HepG2 (cell line): ENCODE measurements around the gene METTL26. TPM values are rescaled to one million over a fixed set of nuclear protein-coding genes. Genes with fewer than 3 reads are reported as not detected.

Experiments
- FOSL2 ChIP-seq: sonication (generic); formaldehyde crosslinking; IDR thresholded peaks from 2 replicates; pipeline ENCODE4 v1.4.0; 2020; ENCODE audit warnings: missing genetic modification reagents
- GABPA ChIP-seq, 2 experiments: IDR thresholded peaks; 2 replicates each; pipeline ENCODE4 v1.6.1; 2011 to 2016; ENCODE audit warnings: low read depth in 2 of 2, low read length in 1 of 2, missing biosample characterization in 1 of 2, missing genetic modification characterization in 1 of 2
- JUN ChIP-seq: sonication (generic); formaldehyde crosslinking; IDR thresholded peaks from 2 replicates; pipeline ENCODE4 v1.4.0; 2020; ENCODE audit warnings: mild to moderate bottlenecking, missing genetic modification reagents
- NR2F1 ChIP-seq, 2 experiments: fragments of 450-650 bp in 1 of 2; formaldehyde crosslinking in 1 of 2; IDR thresholded peaks; 2 replicates each; pipeline versions ENCODE4 v1.5.0 to v1.6.1; 2016 to 2020; ENCODE audit warnings: mild to moderate bottlenecking in 1 of 2, missing compliant biosample characterization in 1 of 2, missing genetic modification reagents in 1 of 2, moderate library complexity in 1 of 2
- TEAD2 ChIP-seq: sonication (generic); formaldehyde crosslinking; IDR thresholded peaks from 2 replicates; pipeline ENCODE4 v1.9.0; 2021; ENCODE audit warnings: missing genetic modification reagents
- ZBTB40 ChIP-seq, 2 experiments: fragments of 450-650 bp in 1 of 2; sonication (generic) in 1 of 2; formaldehyde crosslinking in 1 of 2; IDR thresholded peaks; 2 replicates each; pipeline versions ENCODE4 v1.6.1 to v1.8.0; 2016 to 2022; ENCODE audit warnings: antibody characterized with exemption in 1 of 2, mild to moderate bottlenecking in 1 of 2, missing genetic modification reagents in 1 of 2
- ZNF230 ChIP-seq: sonication (generic); formaldehyde crosslinking; IDR thresholded peaks from 2 replicates; pipeline ENCODE4 v1.4.0; 2020; ENCODE audit warnings: mild to moderate bottlenecking, missing genetic modification reagents
- ZNF383 ChIP-seq: sonication (generic); formaldehyde crosslinking; IDR thresholded peaks from 2 replicates; pipeline ENCODE4 v1.4.0; 2020; ENCODE audit warnings: missing genetic modification reagents, mild to moderate bottlenecking, borderline replicate concordance
- ZNF460 ChIP-seq: sonication (generic); formaldehyde crosslinking; IDR thresholded peaks from 2 replicates; pipeline ENCODE4 v1.5.1; 2020; ENCODE audit warnings: missing genetic modification reagents, mild to moderate bottlenecking, borderline replicate concordance
- ZNF737 ChIP-seq: sonication (generic); formaldehyde crosslinking; IDR thresholded peaks from 2 replicates; pipeline ENCODE4 v1.5.0; 2020; ENCODE audit warnings: missing genetic modification reagents, mild to moderate bottlenecking, borderline replicate concordance
- ZNF747 ChIP-seq: sonication (generic); formaldehyde crosslinking; IDR thresholded peaks from 2 replicates; pipeline ENCODE4 v1.8.1; 2023; ENCODE audit warnings: missing genetic modification reagents, mild to moderate bottlenecking, borderline replicate concordance
- polyA plus RNA-seq, 8 experiments: library from polyadenylated mRNA; depleted of rRNA in 3 of 8; stranded (reverse) in 7 of 8; unstranded in 1 of 8; fragments of >200 nt; fragmentation: Illumina TruSeq in 4 of 8; extraction: Trizol in 4 of 8; gene quantifications; 2 replicates each; pipeline versions ENCODE4 v1.2.1 to v1.2.3, GENCODE V29; 2011 to 2016; ENCODE audit warnings: low read depth in 4 of 8, missing spikeins in 1 of 8, mixed read lengths in 1 of 8; ENCODE audit not compliant: insufficient read depth in 1 of 8
- total RNA-seq, 5 experiments: library from RNA; depleted of rRNA; stranded (reverse); fragments of >200 nt; fragmentation: Illumina TruSeq; extraction: Trizol; gene quantifications; 2 replicates each; pipeline ENCODE4 v1.2.3, GENCODE V29; 2016; ENCODE audit warnings: low read depth in 1 of 5
- TF ChIP-seq, protein P1 (sequence below): sonication (generic); formaldehyde crosslinking; IDR thresholded peaks from 2 replicates; pipeline ENCODE4 v1.9.0; 2021; ENCODE audit warnings: missing genetic modification reagents, borderline replicate concordance
- TF ChIP-seq, protein P2 (sequence below), 2 experiments: IDR thresholded peaks; 2 replicates each; pipeline ENCODE4 v1.6.1; 2011 to 2012; ENCODE audit warnings: low read length in 2 of 2, borderline replicate concordance in 1 of 2, low read depth in 1 of 2, mild to moderate bottlenecking in 1 of 2, moderate library complexity in 1 of 2

METTL26 gene
- total and polyA plus RNA-seq, 2 of the 13 experiments (the other 11 are each of a cell fraction or from before 2014, with no cell fraction given) = 65.5 to 70.1 TPM

GRCh38 chr16:645852-646678, 10.0 kb upstream of the METTL26 start (continued):
- TF ChIP-seq, protein P1, sequence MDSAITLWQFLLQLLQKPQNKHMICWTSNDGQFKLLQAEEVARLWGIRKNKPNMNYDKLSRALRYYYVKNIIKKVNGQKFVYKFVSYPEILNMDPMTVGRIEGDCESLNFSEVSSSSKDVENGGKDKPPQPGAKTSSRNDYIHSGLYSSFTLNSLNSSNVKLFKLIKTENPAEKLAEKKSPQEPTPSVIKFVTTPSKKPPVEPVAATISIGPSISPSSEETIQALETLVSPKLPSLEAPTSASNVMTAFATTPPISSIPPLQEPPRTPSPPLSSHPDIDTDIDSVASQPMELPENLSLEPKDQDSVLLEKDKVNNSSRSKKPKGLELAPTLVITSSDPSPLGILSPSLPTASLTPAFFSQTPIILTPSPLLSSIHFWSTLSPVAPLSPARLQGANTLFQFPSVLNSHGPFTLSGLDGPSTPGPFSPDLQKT = no peak
- TF ChIP-seq JUN (CRISPR knock-in tag) = no peak
- TF ChIP-seq FOSL2 (CRISPR knock-in tag) = peak; percentile 48
- TF ChIP-seq ZNF737 (CRISPR knock-in tag) = no peak
- TF ChIP-seq ZNF460 = no peak
- no peak; a peak in 1 of 4 replicates for TF ChIP-seq NR2F1 (CRISPR knock-in tag; IDR thresholded peaks at IDR 0.05)
- TF ChIP-seq, protein P2, sequence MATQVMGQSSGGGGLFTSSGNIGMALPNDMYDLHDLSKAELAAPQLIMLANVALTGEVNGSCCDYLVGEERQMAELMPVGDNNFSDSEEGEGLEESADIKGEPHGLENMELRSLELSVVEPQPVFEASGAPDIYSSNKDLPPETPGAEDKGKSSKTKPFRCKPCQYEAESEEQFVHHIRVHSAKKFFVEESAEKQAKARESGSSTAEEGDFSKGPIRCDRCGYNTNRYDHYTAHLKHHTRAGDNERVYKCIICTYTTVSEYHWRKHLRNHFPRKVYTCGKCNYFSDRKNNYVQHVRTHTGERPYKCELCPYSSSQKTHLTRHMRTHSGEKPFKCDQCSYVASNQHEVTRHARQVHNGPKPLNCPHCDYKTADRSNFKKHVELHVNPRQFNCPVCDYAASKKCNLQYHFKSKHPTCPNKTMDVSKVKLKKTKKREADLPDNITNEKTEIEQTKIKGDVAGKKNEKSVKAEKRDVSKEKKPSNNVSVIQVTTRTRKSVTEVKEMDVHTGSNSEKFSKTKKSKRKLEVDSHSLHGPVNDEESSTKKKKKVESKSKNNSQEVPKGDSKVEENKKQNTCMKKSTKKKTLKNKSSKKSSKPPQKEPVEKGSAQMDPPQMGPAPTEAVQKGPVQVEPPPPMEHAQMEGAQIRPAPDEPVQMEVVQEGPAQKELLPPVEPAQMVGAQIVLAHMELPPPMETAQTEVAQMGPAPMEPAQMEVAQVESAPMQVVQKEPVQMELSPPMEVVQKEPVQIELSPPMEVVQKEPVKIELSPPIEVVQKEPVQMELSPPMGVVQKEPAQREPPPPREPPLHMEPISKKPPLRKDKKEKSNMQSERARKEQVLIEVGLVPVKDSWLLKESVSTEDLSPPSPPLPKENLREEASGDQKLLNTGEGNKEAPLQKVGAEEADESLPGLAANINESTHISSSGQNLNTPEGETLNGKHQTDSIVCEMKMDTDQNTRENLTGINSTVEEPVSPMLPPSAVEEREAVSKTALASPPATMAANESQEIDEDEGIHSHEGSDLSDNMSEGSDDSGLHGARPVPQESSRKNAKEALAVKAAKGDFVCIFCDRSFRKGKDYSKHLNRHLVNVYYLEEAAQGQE (IDR thresholded peaks at IDR 0.05; ENCODE audit: borderline replicate concordance in 1 of 2, low read depth in 1 of 2, low read length in 2 of 2) = no peak
- no peak for TF ChIP-seq ZNF383 (CRISPR knock-in tag)
- TF ChIP-seq GABPA (IDR thresholded peaks at IDR 0.05; ENCODE audit: low read depth, low read length) = no peak
- TF ChIP-seq GABPA (CRISPR knock-in tag; IDR thresholded peaks at IDR 0.05; ENCODE audit: low read depth) = no peak
- TF ChIP-seq ZBTB40 (IDR thresholded peaks at IDR 0.05) = no peak
- no peak; the same call in 1 of the 2 replicates for TF ChIP-seq ZBTB40 (CRISPR knock-in tag; IDR thresholded peaks at IDR 0.05)
- no peak for TF ChIP-seq ZNF230 (CRISPR knock-in tag)
- TF ChIP-seq TEAD2 = no peak
- TF ChIP-seq ZNF747 (CRISPR knock-in tag) = peak; percentile 56; the same call in 1 of the 2 replicates
